Measurements from ENCODE around the gene EIF1.

DNA sequence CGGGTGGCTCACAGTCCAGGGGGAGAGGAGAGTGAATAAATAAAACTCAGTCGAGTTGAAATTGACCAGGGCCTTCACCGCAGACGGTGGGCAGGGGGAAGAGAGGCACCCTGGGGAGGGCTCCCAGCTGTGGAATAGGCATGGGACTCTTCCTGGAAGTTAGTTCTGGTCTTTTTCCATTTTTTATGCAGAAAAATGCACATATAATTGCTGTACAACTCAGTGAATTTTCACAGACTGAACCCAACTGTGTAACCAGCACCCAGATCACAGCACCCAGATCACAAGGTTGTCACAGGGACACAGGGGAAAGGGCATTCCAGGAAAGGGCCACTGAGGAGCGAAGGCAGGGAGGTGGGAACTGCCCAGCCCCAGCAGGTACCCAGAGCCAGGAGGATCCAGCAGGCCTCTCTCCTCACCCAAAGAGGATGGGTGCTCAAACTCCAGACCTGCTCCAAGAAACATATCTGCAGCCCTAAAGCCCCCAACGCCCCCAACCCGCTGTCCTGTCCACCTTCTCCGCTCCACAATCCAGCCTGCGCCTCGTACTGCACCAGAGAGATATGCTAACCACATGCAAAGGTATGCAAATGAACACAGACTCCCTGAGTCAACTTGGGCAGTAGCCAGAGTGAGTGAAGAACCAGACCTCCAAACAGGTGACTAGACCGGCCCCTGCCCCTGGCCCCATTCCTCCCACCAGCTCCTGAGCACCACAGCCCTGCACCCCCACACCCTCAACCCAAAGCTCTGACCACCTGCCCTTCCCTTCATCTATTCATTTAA, 29.1 kb upstream of the EIF1 start:
- no peak for TF ChIP-seq SMC3 (IDR thresholded peaks at IDR 0.05)
- TF ChIP-seq, protein P1, sequence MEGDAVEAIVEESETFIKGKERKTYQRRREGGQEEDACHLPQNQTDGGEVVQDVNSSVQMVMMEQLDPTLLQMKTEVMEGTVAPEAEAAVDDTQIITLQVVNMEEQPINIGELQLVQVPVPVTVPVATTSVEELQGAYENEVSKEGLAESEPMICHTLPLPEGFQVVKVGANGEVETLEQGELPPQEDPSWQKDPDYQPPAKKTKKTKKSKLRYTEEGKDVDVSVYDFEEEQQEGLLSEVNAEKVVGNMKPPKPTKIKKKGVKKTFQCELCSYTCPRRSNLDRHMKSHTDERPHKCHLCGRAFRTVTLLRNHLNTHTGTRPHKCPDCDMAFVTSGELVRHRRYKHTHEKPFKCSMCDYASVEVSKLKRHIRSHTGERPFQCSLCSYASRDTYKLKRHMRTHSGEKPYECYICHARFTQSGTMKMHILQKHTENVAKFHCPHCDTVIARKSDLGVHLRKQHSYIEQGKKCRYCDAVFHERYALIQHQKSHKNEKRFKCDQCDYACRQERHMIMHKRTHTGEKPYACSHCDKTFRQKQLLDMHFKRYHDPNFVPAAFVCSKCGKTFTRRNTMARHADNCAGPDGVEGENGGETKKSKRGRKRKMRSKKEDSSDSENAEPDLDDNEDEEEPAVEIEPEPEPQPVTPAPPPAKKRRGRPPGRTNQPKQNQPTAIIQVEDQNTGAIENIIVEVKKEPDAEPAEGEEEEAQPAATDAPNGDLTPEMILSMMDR (IDR thresholded peaks at IDR 0.05): no peak
- TF ChIP-seq CEBPB (IDR thresholded peaks at IDR 0.05): no peak
- no peak for TF ChIP-seq POLR2A (IDR thresholded peaks at IDR 0.05; ENCODE audit: low read length)
- no peak for TF ChIP-seq EP300 (IDR thresholded peaks at IDR 0.05)
- TF ChIP-seq, protein P2, sequence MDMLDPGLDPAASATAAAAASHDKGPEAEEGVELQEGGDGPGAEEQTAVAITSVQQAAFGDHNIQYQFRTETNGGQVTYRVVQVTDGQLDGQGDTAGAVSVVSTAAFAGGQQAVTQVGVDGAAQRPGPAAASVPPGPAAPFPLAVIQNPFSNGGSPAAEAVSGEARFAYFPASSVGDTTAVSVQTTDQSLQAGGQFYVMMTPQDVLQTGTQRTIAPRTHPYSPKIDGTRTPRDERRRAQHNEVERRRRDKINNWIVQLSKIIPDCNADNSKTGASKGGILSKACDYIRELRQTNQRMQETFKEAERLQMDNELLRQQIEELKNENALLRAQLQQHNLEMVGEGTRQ (IDR thresholded peaks at IDR 0.05): no peak
